ENCODE results near the gene TBC1D19.

Gene TBC1D19

GRCh38 chr4:26732356-26732755 is 148.5 kb downstream of the TBC1D19 start:
- DNase-seq (ENCODE audit: low read depth), result no peak

GRCh38 chr4:26736621-26737020 is 152.7 kb downstream of the TBC1D19 start:
- DNase-seq (ENCODE audit: low read depth), result no peak

GRCh38 chr4:26737385-26737784 is 153.5 kb downstream of the TBC1D19 start:
- no peak for DNase-seq (ENCODE audit: low read depth)

GRCh38 chr4:26741491-26741871 is 157.6 kb downstream of the TBC1D19 start:
- no peak for DNase-seq (ENCODE audit: low read depth)

- no peak for DNase-seq (ENCODE audit: low read depth)
These were observed 162.9 kb downstream of the TBC1D19 start for GRCh38 chr4:26746802-26747213.

- DNase-seq (ENCODE audit: low read depth), result no peak
These were observed 164.9 kb downstream of the TBC1D19 start for GRCh38 chr4:26748811-26749210.

- no peak for DNase-seq (ENCODE audit: low read depth)
These were observed 166.0 kb downstream of the TBC1D19 start for GRCh38 chr4:26749867-26750266.

- DNase-seq (ENCODE audit: low read depth), result no peak
These were observed 167.1 kb downstream of the TBC1D19 start for GRCh38 chr4:26751004-26751403.

- no peak for DNase-seq (ENCODE audit: low read depth)
These were observed 168.0 kb downstream of the TBC1D19 start for GRCh38 chr4:26751838-26752237.

GRCh38 chr4:26753187-26753586 is 169.3 kb downstream of the TBC1D19 start:
- no peak for DNase-seq (ENCODE audit: low read depth)

GRCh38 chr4:26753617-26754016 is 169.7 kb downstream of the TBC1D19 start:
- DNase-seq (ENCODE audit: low read depth), result no peak

- DNase-seq (ENCODE audit: low read depth), result no peak
These were observed 173.9 kb downstream of the TBC1D19 start for GRCh38 chr4:26757751-26758150.

- DNase-seq (ENCODE audit: low read depth), result no peak
These were observed 175.0 kb downstream of the TBC1D19 start for GRCh38 chr4:26758899-26759298.

GRCh38 chr4:26762650-26763049 is 178.8 kb downstream of the TBC1D19 start:
- no peak for DNase-seq (ENCODE audit: low read depth)

- no peak for DNase-seq (ENCODE audit: low read depth)
These were observed 179.2 kb downstream of the TBC1D19 start for GRCh38 chr4:26763063-26763462.

GRCh38 chr4:26763648-26764047 is 179.8 kb downstream of the TBC1D19 start:
- DNase-seq (ENCODE audit: low read depth), result no peak

- DNase-seq (ENCODE audit: low read depth), result no peak
These were observed 180.3 kb downstream of the TBC1D19 start for GRCh38 chr4:26764231-26764630.

GRCh38 chr4:26765515-26765914 is 181.6 kb downstream of the TBC1D19 start:
- DNase-seq (ENCODE audit: low read depth), result no peak

GRCh38 chr4:26766141-26766540 is 182.3 kb downstream of the TBC1D19 start:
- no peak for DNase-seq (ENCODE audit: low read depth)

- no peak for DNase-seq (ENCODE audit: low read depth)
These were observed 188.4 kb downstream of the TBC1D19 start for GRCh38 chr4:26772096-26772873.

GRCh38 chr4:26779224-26779623 is 195.3 kb downstream of the TBC1D19 start:
- no peak for DNase-seq (ENCODE audit: low read depth)

GRCh38 chr4:26779674-26780073 is 195.8 kb downstream of the TBC1D19 start:
- no peak for DNase-seq (ENCODE audit: low read depth)

GRCh38 chr4:26780539-26780938 is 196.7 kb downstream of the TBC1D19 start:
- DNase-seq (ENCODE audit: low read depth), result no peak

GRCh38 chr4:26782168-26782829 is 198.4 kb downstream of the TBC1D19 start:
- no peak for DNase-seq (ENCODE audit: low read depth)

All from activated T-helper 1 cell treated with Interleukin-2 at 50 U/mL for 16 hours (primary cell).